Stomach (tissue), 4 donors: Measurements from ENCODE around the gene VPS39.

Experiments
- CTCF ChIP-seq, 7 experiments: fragments of 450-650 bp in 4 of 7; fragments of 200-600 bp in 3 of 7; sonication (generic) in 3 of 7; IDR thresholded peaks; one replicate each; pipeline ENCODE4 v1.5.1; 2016 to 2019; ENCODE audit warnings: antibody characterized with exemption in 7 of 7, control low read depth in 2 of 7, mild to moderate bottlenecking in 1 of 7
- POLR2AphosphoS5 ChIP-seq, 3 donors: sonication (generic); formaldehyde crosslinking; IDR thresholded peaks; one replicate each; pipeline ENCODE4 v1.6.1; 2016; ENCODE audit warnings: antibody characterized with exemption in 3 of 3

- no peak for TF ChIP-seq CTCF (IDR thresholded peaks at IDR 0.05)
- no peak for TF ChIP-seq POLR2AphosphoS5 (IDR thresholded peaks at IDR 0.05)
Measured at GRCh38 chr15:42215913-42216829, 8.1 kb upstream of the VPS39 start.
